Airway epithelial cell (primary cell): Measurements from ENCODE around the gene EMILIN1. TPM values are rescaled to one million over a fixed set of nuclear protein-coding genes. Genes with fewer than 3 reads are reported as not detected.

Experiments
- total RNA-seq: library from RNA; depleted of rRNA; stranded (reverse); fragments of >200 nt; gene quantifications from 2 replicates; pipeline ENCODE4 v1.2.3, GENCODE V29; 2015

EMILIN1 gene
- 5.8 and 6.1 TPM in 2 replicates for total RNA-seq

GRCh38 chr2:27078267-27079194 is at the start of gene EMILIN1:
Gene EMILIN1, plus strand, starts transcription at chr2:27078615. Its CDS starts 451 bp downstream, at chr2:27079066.

GRCh38 chr2:27032495-27033252 is 45.7 kb upstream of the EMILIN1 start, which contains the start of gene TMEM214:
Gene TMEM214, plus strand, starts transcription at chr2:27032965. Its CDS starts 51 bp downstream, at chr2:27033016.

GRCh38 chr2:27050996-27051901 is 27.2 kb upstream of the EMILIN1 start, which contains the start of gene AGBL5:
Gene AGBL5, plus strand, starts transcription at chr2:27051668. Its CDS starts 1,291 bp downstream, at chr2:27052959.

GRCh38 chr2:27071277-27071989 is 7.0 kb upstream of the EMILIN1 start, which contains the start of gene OST4:
Gene OST4, minus strand, starts transcription at chr2:27071654.

GRCh38 chr2:27086724-27087593 is 8.5 kb downstream of the EMILIN1 start, which contains the start of gene KHK:
Gene KHK, plus strand, starts transcription at chr2:27086772. Its CDS starts 488 bp downstream, at chr2:27087260.

GRCh38 chr2:27118525-27119329 is 40.3 kb downstream of the EMILIN1 start, which contains the start of gene CGREF1:
Gene CGREF1, minus strand, starts transcription at chr2:27119128. Its CDS starts 14,762 bp downstream, at chr2:27104366.

GRCh38 chr2:27123302-27124150 is 45.1 kb downstream of the EMILIN1 start, which contains the start of gene ABHD1:
Gene ABHD1, plus strand, starts transcription at chr2:27123815. Its CDS starts 134 bp downstream, at chr2:27123949.

GRCh38 chr2:27133905-27134780 is 55.7 kb downstream of the EMILIN1 start, which contains the start of gene PREB:
Gene PREB, minus strand, starts transcription at chr2:27134636. Its CDS starts 215 bp downstream, at chr2:27134421.

Other genes with a start within 250 kb of the EMILIN1 start
- gene DPYSL5, start 230.5 kb upstream of the EMILIN1 start, total RNA-seq: not detected in 2 replicates
- gene MAPRE3, start 108.0 kb upstream of the EMILIN1 start, total RNA-seq: 3.9 and 5.8 TPM in 2 replicates
- gene TMEM214, start 45.6 kb upstream of the EMILIN1 start, total RNA-seq: 22.2 and 28.2 TPM in 2 replicates
- gene AGBL5, start 26.9 kb upstream of the EMILIN1 start, total RNA-seq: 19.3 and 23.4 TPM in 2 replicates
- gene OST4, start 7.0 kb upstream of the EMILIN1 start, total RNA-seq: 257 and 386 TPM in 2 replicates
- gene KHK, start 8.2 kb downstream of the EMILIN1 start, total RNA-seq: 2.2 and 4.6 TPM in 2 replicates
- gene CGREF1, start 40.5 kb downstream of the EMILIN1 start, total RNA-seq: 0.70 and 3.2 TPM in 2 replicates
- gene ABHD1, start 45.2 kb downstream of the EMILIN1 start, total RNA-seq: not detected in 2 replicates
- gene PREB, start 56.0 kb downstream of the EMILIN1 start, total RNA-seq: 59.9 and 68.1 TPM in 2 replicates
- gene PRR30, start 60.8 kb downstream of the EMILIN1 start, total RNA-seq: not detected in 2 replicates
- not detected in 2 replicates for gene TCF23, start 70.4 kb downstream of the EMILIN1 start, total RNA-seq
- gene ATRAID, start 133.4 kb downstream of the EMILIN1 start, total RNA-seq: 120 and 148 TPM in 2 replicates
- 29.6 and 40.1 TPM in 2 replicates for gene SLC5A6, start 133.7 kb downstream of the EMILIN1 start, total RNA-seq
- gene CAD, start 138.8 kb downstream of the EMILIN1 start, total RNA-seq: 43.7 and 51.4 TPM in 2 replicates
- not detected in 2 replicates for gene SLC30A3, start 184.4 kb downstream of the EMILIN1 start, total RNA-seq
- not detected in 2 replicates for gene DNAJC5G, start 196.8 kb downstream of the EMILIN1 start, total RNA-seq
- gene TRIM54, start 203.8 kb downstream of the EMILIN1 start, total RNA-seq: not detected in 2 replicates
- 0.49 and 1.7 TPM in 2 replicates for gene UCN, start 229.8 kb downstream of the EMILIN1 start, total RNA-seq
- gene MPV17, start 244.5 kb downstream of the EMILIN1 start, total RNA-seq: 73.2 and 88.3 TPM in 2 replicates